ENCODE data around the gene CATSPERD.

The CATSPERD gene, protein sequence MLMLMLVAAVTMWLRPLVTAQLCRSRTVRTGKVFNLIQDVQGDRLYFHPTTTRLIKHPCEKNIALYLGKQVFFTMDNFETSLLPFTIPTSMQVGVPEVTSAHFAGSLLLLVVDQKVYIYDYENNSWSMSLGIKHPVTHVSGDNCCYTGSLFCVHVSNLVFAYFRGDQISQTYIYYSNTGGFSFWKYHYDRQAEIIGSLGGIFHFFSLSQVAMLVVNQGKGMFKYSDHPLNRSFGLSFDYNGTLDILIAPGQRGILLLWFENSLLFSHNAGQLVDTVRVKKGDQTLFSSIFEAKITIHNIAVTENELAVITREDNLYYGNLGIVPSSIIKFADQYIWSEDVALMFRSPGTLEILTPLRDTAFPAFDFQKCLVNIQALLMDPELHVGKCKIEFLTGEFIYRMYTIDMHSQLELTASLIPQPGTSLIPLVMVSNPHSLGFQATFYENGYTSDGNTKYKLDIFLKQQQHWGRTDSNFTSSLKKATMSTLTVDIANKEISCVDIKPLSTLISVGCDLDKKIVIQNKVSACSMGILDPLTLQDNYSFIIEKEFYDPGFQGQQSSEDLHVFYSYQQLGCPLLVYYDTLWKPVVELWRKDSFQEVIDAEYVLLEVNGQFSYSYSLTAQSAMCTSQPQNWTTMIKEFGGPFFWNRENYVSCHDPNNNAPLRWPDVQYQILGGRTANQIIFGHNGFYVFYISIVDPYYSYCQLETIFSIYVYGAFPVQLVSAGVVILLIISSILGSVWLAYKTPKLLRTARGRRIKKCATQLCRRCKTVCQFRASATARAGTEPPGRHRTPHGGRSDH

GRCh38 chr19:5719961-5720790, at the start of gene CATSPERD, which contains the start of gene LONP1:
CATSPERD (plus strand) TSS chr19:5720637; CDS start chr19:5720738, 101 bp downstream.
LONP1 (minus strand) TSS chr19:5720146; CDS start chr19:5720132, 14 bp downstream.
- Histone ChIP-seq H3K27ac (ENCODE audit: low read depth, low read length) (peak within 1 kb of the TSS; percentile 99), H3K36me3 (ENCODE audit: insufficient read depth, low read length) (no peaks in the 10 kb centered on the region), H3K4me3 (ENCODE audit: low read depth in 1 of 2, low read length in 2 of 2) (peak within 1 kb of the TSS; percentile 65 to 97), H3K9me3 (ENCODE audit: low read length) (no peaks in the 10 kb centered on the region), H3K9ac (ENCODE audit: low read length) (peak within 1 kb of the TSS; percentile 92), H3K4me1 (ENCODE audit: insufficient read depth, low read length) (peaks cover 14% of the 10 kb centered on the region), H3K27me3 (ENCODE audit: control insufficient read depth in 1 of 2, insufficient read depth in 2 of 2, low read length in 2 of 2) (no peaks in the 10 kb centered on the region)

DNA sequence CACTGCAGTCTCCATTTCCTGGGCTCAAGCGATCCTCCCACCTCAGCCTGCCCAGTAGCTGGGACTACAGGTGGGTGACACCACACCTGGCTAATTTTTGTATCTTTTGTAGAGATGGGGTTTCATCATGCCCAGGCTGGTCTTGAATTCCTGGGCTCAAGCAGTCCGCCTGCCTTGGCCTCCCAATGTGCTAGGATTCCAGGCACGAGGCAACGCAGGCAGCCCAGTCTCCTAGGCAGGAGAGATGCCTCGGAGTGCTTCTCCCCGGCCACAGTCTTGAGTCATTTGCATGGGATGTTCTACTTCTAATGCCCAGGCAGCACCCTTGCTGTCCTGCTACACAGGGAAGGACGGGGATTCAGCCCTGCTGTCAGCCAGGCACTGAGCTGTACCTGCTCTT, 48.8 kb upstream of the CATSPERD start:
- Histone ChIP-seq H3K4me1 (ENCODE audit: insufficient read depth, low read length) (no peaks in the 10 kb centered on the region), H3K9ac (ENCODE audit: low read length) (no peak overlapping the region), H3K36me3 (ENCODE audit: insufficient read depth, low read length) (peaks cover 25% of the 10 kb centered on the region), H3K27me3 (ENCODE audit: control insufficient read depth in 1 of 2, insufficient read depth in 2 of 2, low read length in 2 of 2) (no peaks in the 10 kb centered on the region), H3K9me3 (ENCODE audit: low read length) (no peaks in the 10 kb centered on the region), H3K27ac (ENCODE audit: low read depth, low read length) (no peak overlapping the region), H3K4me3 (ENCODE audit: low read depth in 1 of 2, low read length in 2 of 2) (no peak overlapping the region)

- H3K4me1 ChIP-seq (ENCODE audit: insufficient read depth, low read length), result no peaks in the 10 kb centered on the region
- H3K9me3 ChIP-seq (ENCODE audit: low read length), result no peaks in the 10 kb centered on the region
- no peak overlapping the region for H3K27ac ChIP-seq (ENCODE audit: low read depth, low read length)
- H3K4me3 ChIP-seq (ENCODE audit: low read depth in 1 of 2, low read length in 2 of 2), result no peak overlapping the region
- peaks cover 13% of the 10 kb centered on the region for H3K36me3 ChIP-seq (ENCODE audit: insufficient read depth, low read length)
- no peaks in the 10 kb centered on the region for H3K27me3 ChIP-seq (ENCODE audit: control insufficient read depth in 1 of 2, insufficient read depth in 2 of 2, low read length in 2 of 2)
- no peak overlapping the region for H3K9ac ChIP-seq (ENCODE audit: low read length)
Observed at GRCh38 chr19:5672708-5673459, 47.6 kb upstream of the CATSPERD start.

GRCh38 chr19:5673752-5674151, 46.7 kb upstream of the CATSPERD start:
- Histone ChIP-seq H3K9ac (ENCODE audit: low read length) (no peak overlapping the region), H3K9me3 (ENCODE audit: low read length) (no peaks in the 10 kb centered on the region), H3K4me1 (ENCODE audit: insufficient read depth, low read length) (no peaks in the 10 kb centered on the region), H3K27me3 (ENCODE audit: control insufficient read depth in 1 of 2, insufficient read depth in 2 of 2, low read length in 2 of 2) (no peaks in the 10 kb centered on the region), H3K27ac (ENCODE audit: low read depth, low read length) (no peak overlapping the region), H3K4me3 (ENCODE audit: low read depth in 1 of 2, low read length in 2 of 2) (no peak overlapping the region), H3K36me3 (ENCODE audit: insufficient read depth, low read length) (peaks cover 11% of the 10 kb centered on the region)

- H3K9me3 ChIP-seq (ENCODE audit: low read length), result no peaks in the 10 kb centered on the region
- H3K27ac ChIP-seq (ENCODE audit: low read depth, low read length), result no peak overlapping the region
- H3K4me1 ChIP-seq (ENCODE audit: insufficient read depth, low read length), result peaks cover 7% of the 10 kb centered on the region
- no peaks in the 10 kb centered on the region for H3K27me3 ChIP-seq (ENCODE audit: control insufficient read depth in 1 of 2, insufficient read depth in 2 of 2, low read length in 2 of 2)
- H3K4me3 ChIP-seq (ENCODE audit: low read depth in 1 of 2, low read length in 2 of 2), result no peak overlapping the region
- peaks cover 5% of the 10 kb centered on the region for H3K36me3 ChIP-seq (ENCODE audit: insufficient read depth, low read length)
- no peak overlapping the region for H3K9ac ChIP-seq (ENCODE audit: low read length)
Observed at GRCh38 chr19:5674714-5675113, 45.7 kb upstream of the CATSPERD start.

GRCh38 chr19:5676105-5676771, 44.2 kb upstream of the CATSPERD start:
- H3K9me3 ChIP-seq (ENCODE audit: low read length), result no peaks in the 10 kb centered on the region
- no peak overlapping the region for H3K27ac ChIP-seq (ENCODE audit: low read depth, low read length)
- peaks cover 13% of the 10 kb centered on the region for H3K4me1 ChIP-seq (ENCODE audit: insufficient read depth, low read length)
- no peak overlapping the region for H3K4me3 ChIP-seq (ENCODE audit: low read depth in 1 of 2, low read length in 2 of 2)
- H3K36me3 ChIP-seq (ENCODE audit: insufficient read depth, low read length), result peaks cover 5% of the 10 kb centered on the region
- no peaks in the 10 kb centered on the region for H3K27me3 ChIP-seq (ENCODE audit: control insufficient read depth in 1 of 2, insufficient read depth in 2 of 2, low read length in 2 of 2)
- no peak overlapping the region for H3K9ac ChIP-seq (ENCODE audit: low read length)

DNA sequence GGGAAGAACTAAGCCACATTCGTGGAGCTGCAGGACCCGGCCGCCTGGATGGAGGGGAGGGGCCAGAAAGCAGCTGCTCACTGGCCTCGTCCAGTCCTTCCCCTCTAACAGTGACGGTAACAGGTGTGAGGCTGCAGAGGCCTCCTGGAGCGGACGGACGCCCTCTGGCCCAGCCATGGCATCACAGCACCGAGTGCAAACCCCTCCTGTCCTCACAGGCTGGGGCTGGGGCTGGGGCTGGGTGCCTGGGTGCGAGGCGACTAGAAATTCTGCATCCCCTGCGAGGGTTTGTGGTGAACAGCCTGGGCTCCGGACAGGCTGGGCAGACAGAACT, 43.7 kb upstream of the CATSPERD start:
- no peaks in the 10 kb centered on the region for H3K27me3 ChIP-seq (ENCODE audit: control insufficient read depth in 1 of 2, insufficient read depth in 2 of 2, low read length in 2 of 2)
- H3K4me3 ChIP-seq (ENCODE audit: low read depth in 1 of 2, low read length in 2 of 2), result no peak overlapping the region
- H3K9ac ChIP-seq (ENCODE audit: low read length), result no peak overlapping the region
- H3K9me3 ChIP-seq (ENCODE audit: low read length), result no peaks in the 10 kb centered on the region
- peaks cover 5% of the 10 kb centered on the region for H3K36me3 ChIP-seq (ENCODE audit: insufficient read depth, low read length)
- H3K4me1 ChIP-seq (ENCODE audit: insufficient read depth, low read length), result peaks cover 16% of the 10 kb centered on the region
- H3K27ac ChIP-seq (ENCODE audit: low read depth, low read length), result no peak overlapping the region

DNA sequence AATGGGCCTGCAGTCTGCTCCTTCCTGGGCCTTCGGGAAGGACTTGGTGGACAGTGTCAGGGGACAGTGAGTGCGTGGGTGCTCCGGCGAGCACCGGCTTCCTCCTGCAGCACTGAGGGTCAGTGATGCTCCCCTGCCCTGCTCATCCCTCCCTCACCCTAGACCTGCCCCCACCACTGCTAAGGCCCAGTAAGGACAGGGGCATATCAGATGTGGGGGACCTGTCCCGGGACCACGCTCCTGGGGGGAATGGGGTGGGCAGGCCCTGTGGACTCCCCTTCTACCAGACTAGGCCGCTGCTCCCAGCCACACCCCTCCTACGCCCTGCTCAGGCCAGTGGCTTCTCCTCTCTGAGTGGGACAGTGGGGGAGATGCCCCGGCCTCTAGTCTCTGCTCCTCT, 43.3 kb upstream of the CATSPERD start:
- Histone ChIP-seq H3K9ac (ENCODE audit: low read length) (no peak overlapping the region), H3K36me3 (ENCODE audit: insufficient read depth, low read length) (peaks cover 5% of the 10 kb centered on the region), H3K4me1 (ENCODE audit: insufficient read depth, low read length) (peaks cover 16% of the 10 kb centered on the region), H3K27me3 (ENCODE audit: control insufficient read depth in 1 of 2, insufficient read depth in 2 of 2, low read length in 2 of 2) (no peaks in the 10 kb centered on the region), H3K27ac (ENCODE audit: low read depth, low read length) (no peak overlapping the region), H3K4me3 (ENCODE audit: low read depth in 1 of 2, low read length in 2 of 2) (no peak overlapping the region), H3K9me3 (ENCODE audit: low read length) (no peaks in the 10 kb centered on the region)

- peaks cover 16% of the 10 kb centered on the region for H3K4me1 ChIP-seq (ENCODE audit: insufficient read depth, low read length)
- no peak overlapping the region for H3K27ac ChIP-seq (ENCODE audit: low read depth, low read length)
- no peak overlapping the region for H3K9ac ChIP-seq (ENCODE audit: low read length)
- H3K9me3 ChIP-seq (ENCODE audit: low read length), result no peaks in the 10 kb centered on the region
- H3K27me3 ChIP-seq (ENCODE audit: control insufficient read depth in 1 of 2, insufficient read depth in 2 of 2, low read length in 2 of 2), result no peaks in the 10 kb centered on the region
- H3K4me3 ChIP-seq (ENCODE audit: low read depth in 1 of 2, low read length in 2 of 2), result no peak overlapping the region
- peaks cover 5% of the 10 kb centered on the region for H3K36me3 ChIP-seq (ENCODE audit: insufficient read depth, low read length)
Observed at GRCh38 chr19:5677580-5677979, 42.9 kb upstream of the CATSPERD start.

DNA sequence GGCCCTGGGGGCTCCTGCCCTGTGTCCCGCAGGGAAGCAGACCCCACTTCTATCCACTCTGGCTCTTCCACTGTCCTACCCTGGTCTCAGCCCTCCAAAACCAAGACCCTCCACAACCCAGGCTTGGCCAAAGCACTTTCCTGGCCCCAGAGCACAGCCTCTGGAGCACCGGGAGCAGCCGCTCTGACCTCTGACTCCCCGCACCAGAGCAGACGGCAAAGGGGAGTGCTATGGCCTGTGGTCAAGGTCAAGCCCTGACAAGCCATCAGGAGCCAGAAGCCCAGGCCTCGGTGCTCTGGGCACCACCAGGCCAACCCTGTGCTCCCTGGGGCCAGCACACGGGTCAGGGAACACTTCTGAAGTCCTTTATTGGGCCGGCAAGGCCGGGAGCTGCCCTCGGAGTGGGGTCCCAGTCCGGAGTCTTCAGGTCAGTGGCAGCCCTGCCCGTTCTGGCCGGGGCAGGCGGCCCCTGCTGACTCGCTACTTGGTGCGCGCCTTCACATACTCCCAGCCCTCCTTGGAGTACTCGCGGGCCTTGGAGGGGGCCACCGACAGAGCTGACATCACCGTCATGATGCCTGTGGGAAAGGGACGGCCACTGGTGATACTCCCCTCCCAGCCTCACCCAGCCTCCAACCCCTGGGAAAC, 42.2 kb upstream of the CATSPERD start:
- Histone ChIP-seq H3K9me3 (ENCODE audit: low read length) (no peaks in the 10 kb centered on the region), H3K4me3 (ENCODE audit: low read depth in 1 of 2, low read length in 2 of 2) (no peak overlapping the region), H3K27me3 (ENCODE audit: control insufficient read depth in 1 of 2, insufficient read depth in 2 of 2, low read length in 2 of 2) (no peaks in the 10 kb centered on the region), H3K4me1 (ENCODE audit: insufficient read depth, low read length) (peaks cover 16% of the 10 kb centered on the region), H3K9ac (ENCODE audit: low read length) (no peak overlapping the region), H3K27ac (ENCODE audit: low read depth, low read length) (no peak overlapping the region), H3K36me3 (ENCODE audit: insufficient read depth, low read length) (peaks cover 5% of the 10 kb centered on the region)
